GM18505 (cell line): ENCODE data around the gene TRIM49D2.
"Not testable (repeated sequence)": the region's sequence is repeated elsewhere in the genome, so short reads cannot be mapped to it uniquely, and the experiment has no call there.

ENCODE experiments used
- ATAC-seq: cut with Tn5 transposase; IDR thresholded peaks from one replicate; pipeline ENCODE4 v1.9.1; 2021; ENCODE audit not compliant: unreplicated experiment
- POLR2A ChIP-seq: IDR thresholded peaks from 4 replicates; pipeline ENCODE4 v1.6.1; 2011; ENCODE audit warnings: borderline replicate concordance; ENCODE audit not compliant: insufficient read depth, insufficient read length; ENCODE audit errors: extremely low read depth

TRIM49D2 gene

GRCh38 chr11:89923764-89924163, at the start of gene TRIM49D2:
TSS of gene TRIM49D2 (plus strand) at chr11:89924064. CDS start at chr11:89926762, 2,698 bp downstream.
- ATAC-seq = not testable (repeated sequence)

GRCh38 chr11:89877511-89877910, 46.4 kb upstream of the TRIM49D2 start:
- ATAC-seq = not testable (repeated sequence)

GRCh38 chr11:89893245-89893644, 30.6 kb upstream of the TRIM49D2 start:
- ATAC-seq = not testable (repeated sequence)

GRCh38 chr11:89900809-89901208, 23.1 kb upstream of the TRIM49D2 start:
- not testable (repeated sequence) for ATAC-seq

GRCh38 chr11:89922195-89922660, 1.6 kb upstream of the TRIM49D2 start, which contains the start of gene TRIM49D1:
TSS of gene TRIM49D1 (minus strand) at chr11:89922245. CDS start at chr11:89917710, 4,535 bp downstream.
- no peak for TF ChIP-seq POLR2A
- no peak for ATAC-seq

GRCh38 chr11:89960833-89961232, 37.0 kb downstream of the TRIM49D2 start:
- ATAC-seq = not testable (repeated sequence)

GRCh38 chr11:89965737-89966136, 41.9 kb downstream of the TRIM49D2 start, which contains the start of gene TRIM64:
TSS of gene TRIM64 (plus strand) at chr11:89966037. CDS start at chr11:89968504, 2,467 bp downstream.
- ATAC-seq = not testable (repeated sequence)
